ENCODE results near the gene WDR93.

DNA sequence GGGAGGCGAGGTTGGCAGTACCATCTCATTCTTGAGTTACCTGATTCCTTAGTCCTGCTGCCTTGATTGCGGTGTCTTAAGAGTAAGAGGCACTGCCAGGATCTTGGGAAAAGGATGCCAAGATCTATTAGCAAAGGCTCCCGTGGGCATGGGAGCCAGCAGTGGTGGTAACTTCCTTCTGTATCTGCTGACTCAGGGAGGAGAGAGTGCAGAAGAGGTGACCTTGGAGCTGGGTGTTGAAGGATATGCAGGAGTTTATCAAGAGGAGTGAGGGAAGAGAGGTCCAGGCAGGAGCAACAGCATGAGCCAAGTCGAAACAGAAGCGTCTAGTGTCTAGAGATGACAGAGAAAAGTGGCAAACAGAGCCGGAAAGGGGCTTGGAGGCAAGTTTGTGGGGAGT, 90.0 kb downstream of the WDR93 start:
- TF ChIP-seq, protein P1, sequence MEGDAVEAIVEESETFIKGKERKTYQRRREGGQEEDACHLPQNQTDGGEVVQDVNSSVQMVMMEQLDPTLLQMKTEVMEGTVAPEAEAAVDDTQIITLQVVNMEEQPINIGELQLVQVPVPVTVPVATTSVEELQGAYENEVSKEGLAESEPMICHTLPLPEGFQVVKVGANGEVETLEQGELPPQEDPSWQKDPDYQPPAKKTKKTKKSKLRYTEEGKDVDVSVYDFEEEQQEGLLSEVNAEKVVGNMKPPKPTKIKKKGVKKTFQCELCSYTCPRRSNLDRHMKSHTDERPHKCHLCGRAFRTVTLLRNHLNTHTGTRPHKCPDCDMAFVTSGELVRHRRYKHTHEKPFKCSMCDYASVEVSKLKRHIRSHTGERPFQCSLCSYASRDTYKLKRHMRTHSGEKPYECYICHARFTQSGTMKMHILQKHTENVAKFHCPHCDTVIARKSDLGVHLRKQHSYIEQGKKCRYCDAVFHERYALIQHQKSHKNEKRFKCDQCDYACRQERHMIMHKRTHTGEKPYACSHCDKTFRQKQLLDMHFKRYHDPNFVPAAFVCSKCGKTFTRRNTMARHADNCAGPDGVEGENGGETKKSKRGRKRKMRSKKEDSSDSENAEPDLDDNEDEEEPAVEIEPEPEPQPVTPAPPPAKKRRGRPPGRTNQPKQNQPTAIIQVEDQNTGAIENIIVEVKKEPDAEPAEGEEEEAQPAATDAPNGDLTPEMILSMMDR (IDR thresholded peaks at IDR 0.05), result no peak
- TF ChIP-seq POLR2A (IDR thresholded peaks at IDR 0.05), result no peak
